SK-N-MC (cell line): ENCODE results near the gene MXD4.

Experiments used
- DNase-seq: peaks from one replicate; pipeline ENCODE4 v3.0.0-alpha.2; 2011; ENCODE audit warnings: low read depth, low spot score
- H3K27ac ChIP-seq: fragments of 200-600 bp; sonication (generic); 2 replicates; pipeline ENCODE4 v1.5.1; 2016; ENCODE audit warnings: mixed run types
- H3K36me3 ChIP-seq: fragments of 200-600 bp; sonication (generic); 2 replicates; pipeline ENCODE4 v1.6.1; 2017; ENCODE audit warnings: antibody characterized with exemption, low read length, mixed read lengths; ENCODE audit not compliant: insufficient read depth
- H3K4me3 ChIP-seq: fragments of 200-600 bp; sonication (generic); 2 replicates; pipeline ENCODE4 v1.5.1; 2016
- H3K9ac ChIP-seq: fragments of 200-600 bp; sonication (generic); 2 replicates; pipeline ENCODE4 v1.8.0; 2017; ENCODE audit warnings: mixed run types, mixed read lengths; ENCODE audit not compliant: insufficient read length
- H3K9me3 ChIP-seq: fragments of 200-600 bp; sonication (generic); 2 replicates; pipeline ENCODE4 v1.6.1; 2017; ENCODE audit warnings: low read depth, mild to moderate bottlenecking, antibody characterized with exemption, low read length, moderate library complexity, mixed read lengths
- EZH2 ChIP-seq: fragments of 200-600 bp; sonication (generic); IDR thresholded peaks from one replicate; pipeline ENCODE4 v1.6.1; 2017; ENCODE audit warnings: antibody characterized with exemption
- FOXP2 ChIP-seq: optimal IDR thresholded peaks from 2 replicates; pipeline ENCODE3; 2011; ENCODE audit warnings: mild to moderate bottlenecking, moderate library complexity; ENCODE audit not compliant: insufficient read depth; ENCODE audit errors: extremely low read length, control extremely low read depth
- POLR2AphosphoS5 ChIP-seq: IDR thresholded peaks from 2 replicates; pipeline ENCODE4 v1.6.1; 2012; ENCODE audit warnings: mild to moderate bottlenecking, low read depth, low read length, borderline replicate concordance

The MXD4 gene

GRCh38 chr4:2260344-2261109, 1.4 kb downstream of the MXD4 start:
- TF ChIP-seq POLR2AphosphoS5: no peak
- no peak for TF ChIP-seq FOXP2
- TF ChIP-seq EZH2: no peak

GRCh38 chr4:2259541-2260343, 2.2 kb downstream of the MXD4 start:
- DNase-seq: no peak
- Histone ChIP-seq H3K9me3 (no peaks in the 10 kb centered on the region), H3K36me3 (no peaks in the 10 kb centered on the region), H3K27ac (no peak overlapping the region), H3K4me3 (no peak overlapping the region), H3K9ac (no peak overlapping the region)
- no peak for TF ChIP-seq EZH2
- TF ChIP-seq POLR2AphosphoS5: no peak
- no peak for TF ChIP-seq FOXP2

More at GRCh38 chr4:2260344-2261109, 1.4 kb downstream of the MXD4 start:
- Histone ChIP-seq H3K27ac (no peak overlapping the region), H3K9me3 (no peaks in the 10 kb centered on the region), H3K4me3 (peak overlapping the region; percentile 78), H3K36me3 (no peaks in the 10 kb centered on the region), H3K9ac (no peak overlapping the region)
- DNase-seq: no peak

GRCh38 chr4:2259036-2259540, 2.8 kb downstream of the MXD4 start:
- H3K27ac ChIP-seq: no peak overlapping the region
- H3K36me3 ChIP-seq: no peaks in the 10 kb centered on the region
- H3K4me3 ChIP-seq: no peak overlapping the region
- TF ChIP-seq FOXP2: no peak
- H3K9me3 ChIP-seq: no peaks in the 10 kb centered on the region
- no peak overlapping the region for H3K9ac ChIP-seq
- DNase-seq: no peak

GRCh38 chr4:2258091-2259035, 3.5 kb downstream of the MXD4 start:
- H3K4me3 ChIP-seq: no peak overlapping the region
- TF ChIP-seq POLR2AphosphoS5 (no peak), FOXP2 (no peak), EZH2 (no peak)
- no peaks in the 10 kb centered on the region for H3K9me3 ChIP-seq
- H3K27ac ChIP-seq: no peak overlapping the region
- no peak for DNase-seq
- no peaks in the 10 kb centered on the region for H3K36me3 ChIP-seq
- H3K9ac ChIP-seq: no peak overlapping the region

GRCh38 chr4:2257361-2258081, 4.4 kb downstream of the MXD4 start:
- H3K4me3 ChIP-seq: no peak overlapping the region
- H3K36me3 ChIP-seq: no peaks in the 10 kb centered on the region
- TF ChIP-seq POLR2AphosphoS5: no peak
- no peak for TF ChIP-seq FOXP2
- DNase-seq: no peak
- no peak overlapping the region for H3K9ac ChIP-seq
- no peaks in the 10 kb centered on the region for H3K9me3 ChIP-seq
- H3K27ac ChIP-seq: no peak overlapping the region

- DNase-seq: no peak
- H3K36me3 ChIP-seq: no peaks in the 10 kb centered on the region
- peak overlapping the region; percentile 43 for H3K9ac ChIP-seq
Measured at GRCh38 chr4:2256781-2257191, 5.1 kb downstream of the MXD4 start.

GRCh38 chr4:2256156-2256731, 5.7 kb downstream of the MXD4 start:
- Histone ChIP-seq H3K27ac (peak overlapping the region; percentile 22), H3K4me3 (peak overlapping the region; percentile 54), H3K36me3 (no peaks in the 10 kb centered on the region), H3K9me3 (no peaks in the 10 kb centered on the region), H3K9ac (peak overlapping the region; percentile 43)
- DNase-seq: no peak
- TF ChIP-seq EZH2 (no peak), POLR2AphosphoS5 (no peak), FOXP2 (no peak)

More at GRCh38 chr4:2256781-2257191, 5.1 kb downstream of the MXD4 start:
- Histone ChIP-seq H3K4me3 (peak overlapping the region; percentile 54; the same call in 1 of the 2 replicates), H3K9me3 (no peaks in the 10 kb centered on the region), H3K27ac (no peak overlapping the region)
- TF ChIP-seq FOXP2: no peak
- no peak for TF ChIP-seq POLR2AphosphoS5
- no peak for TF ChIP-seq EZH2
